ENCODE results near the gene M1AP.
"Not testable (repeated sequence)": the region's sequence is repeated elsewhere in the genome, so short reads cannot be mapped to it uniquely, and the experiment has no call there.

M1AP gene

DNA sequence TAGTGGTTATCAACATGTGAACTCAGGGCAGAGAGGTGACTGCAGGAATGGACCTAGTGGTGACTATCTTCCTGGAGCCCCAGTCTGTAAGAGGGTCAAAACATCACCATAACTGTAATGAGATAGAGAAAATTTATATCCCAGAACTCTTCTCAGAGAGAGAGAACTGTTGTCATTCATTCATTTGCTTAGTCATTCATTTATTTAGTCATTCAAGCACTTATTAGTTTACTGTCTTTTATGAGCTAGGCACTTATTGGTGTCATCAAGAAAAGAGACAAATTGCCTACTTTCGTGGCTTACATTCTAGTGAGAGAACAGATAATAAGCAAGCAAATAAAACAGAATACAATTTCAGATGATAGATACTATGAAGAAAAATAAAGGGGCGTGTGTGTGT lies 59.5 kb downstream of the M1AP start:
- no peak for DNase-seq

DNA sequence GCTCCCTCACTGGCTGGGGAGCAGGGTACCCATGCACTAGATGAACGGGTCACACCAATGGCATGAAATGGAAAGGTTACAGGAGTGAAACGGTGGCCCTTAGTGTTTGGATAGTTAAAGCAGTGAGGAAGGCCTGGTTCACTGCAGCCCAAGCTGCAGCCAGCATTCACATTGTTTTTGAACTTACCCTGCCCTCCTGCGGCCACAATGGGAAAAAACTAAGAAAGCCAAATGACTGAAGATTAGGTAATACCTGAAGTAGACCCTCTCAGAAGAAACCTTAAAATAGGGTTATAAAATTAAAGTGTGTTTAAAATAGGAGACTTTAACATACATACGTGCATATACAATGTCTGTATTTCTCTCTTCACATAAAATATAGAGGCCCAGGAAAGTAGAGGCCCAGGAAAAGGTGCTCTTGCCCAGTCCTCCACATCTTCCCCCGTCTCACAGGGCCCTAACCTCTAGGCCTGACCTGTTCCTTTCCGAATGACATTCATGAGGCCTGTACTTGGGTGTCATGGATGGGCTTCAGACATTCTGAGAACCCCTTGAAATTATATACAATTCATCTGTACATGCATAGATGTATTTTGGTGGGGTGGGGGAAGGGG lies 60.4 kb downstream of the M1AP start:
- DNase-seq, result peak; percentile 59

DNA sequence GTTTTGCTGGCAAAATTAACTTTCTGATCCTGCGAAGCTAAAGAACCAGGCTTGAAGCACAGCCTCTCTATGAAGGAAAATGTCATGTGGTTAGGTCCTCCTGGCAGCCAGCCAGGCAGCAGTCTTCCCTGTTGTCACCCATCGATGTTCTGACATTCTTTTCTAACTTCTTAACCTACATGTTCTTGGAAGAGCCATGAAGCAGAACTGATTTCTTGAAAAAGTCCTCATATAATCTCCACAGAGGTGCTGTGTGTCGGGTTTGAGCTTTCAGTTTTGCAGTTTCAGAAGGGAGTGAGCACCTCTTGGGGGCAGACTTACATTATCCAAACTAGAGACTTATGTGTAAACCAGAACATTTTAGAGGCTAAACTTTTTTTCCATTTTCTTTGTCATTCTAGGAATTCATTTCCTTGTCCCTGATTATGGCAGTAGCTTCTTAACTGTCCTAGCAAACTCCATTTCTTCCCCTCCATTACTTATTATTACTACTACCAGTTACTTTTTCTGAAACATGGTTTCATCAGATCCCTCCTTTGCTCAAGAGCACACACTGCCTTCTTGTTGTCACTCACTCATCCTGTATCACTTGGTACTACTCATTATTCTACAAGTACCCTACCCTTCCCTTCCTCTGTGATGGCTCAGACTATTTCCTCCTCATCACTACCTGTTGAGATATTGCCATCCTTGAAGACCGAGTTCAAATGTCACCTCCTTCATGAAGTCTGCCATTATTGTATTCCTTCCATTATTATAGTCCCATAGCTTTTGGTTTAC lies 62.5 kb downstream of the M1AP start:
- no peak for DNase-seq

DNA sequence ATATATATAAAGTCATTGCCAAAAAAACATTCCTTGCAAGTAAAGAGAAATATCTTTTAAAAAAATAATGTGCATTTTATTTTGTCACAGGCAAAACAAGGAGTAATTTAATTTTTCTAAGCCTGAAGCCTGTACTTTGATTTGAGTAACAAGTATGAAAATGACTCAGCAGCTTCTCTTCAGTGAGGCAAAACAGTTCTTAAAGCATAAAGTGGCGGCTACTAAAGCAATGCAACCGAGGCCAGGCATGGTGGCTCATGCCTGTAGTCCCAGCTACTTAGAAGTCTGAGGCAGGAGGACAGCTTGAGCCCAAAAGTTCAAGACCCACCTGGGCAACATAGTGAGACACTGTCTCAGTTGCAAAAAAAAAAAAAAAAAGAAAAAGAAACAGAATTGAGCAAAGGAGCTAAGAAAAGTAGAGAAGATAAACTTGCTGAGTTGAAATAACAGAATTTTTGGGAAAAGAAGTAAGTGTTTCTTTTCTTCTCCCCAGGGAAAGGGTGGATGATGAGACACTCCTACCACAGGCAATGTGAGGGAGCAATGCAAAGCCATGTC lies 64.0 kb downstream of the M1AP start:
- DNase-seq, result no peak

DNA sequence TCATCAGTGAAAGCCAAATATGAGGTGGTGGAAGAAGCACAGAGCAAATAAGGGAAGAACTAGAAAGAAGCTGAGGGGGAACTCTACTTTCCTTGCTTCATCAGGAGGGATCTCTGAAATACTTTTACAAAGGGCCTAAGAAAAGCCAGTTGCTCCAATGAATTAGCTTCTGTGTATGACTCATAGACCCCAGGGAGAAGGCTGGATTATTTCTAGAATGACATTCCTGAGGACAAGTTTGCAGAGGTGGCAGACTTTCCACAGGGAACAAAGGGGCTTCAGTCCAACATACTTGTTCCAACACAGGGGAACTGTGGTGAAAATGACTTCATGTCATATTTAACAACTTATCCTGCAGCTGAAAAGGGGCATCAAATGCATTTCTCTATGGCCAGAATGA lies 64.6 kb downstream of the M1AP start:
- DNase-seq, result no peak

DNA sequence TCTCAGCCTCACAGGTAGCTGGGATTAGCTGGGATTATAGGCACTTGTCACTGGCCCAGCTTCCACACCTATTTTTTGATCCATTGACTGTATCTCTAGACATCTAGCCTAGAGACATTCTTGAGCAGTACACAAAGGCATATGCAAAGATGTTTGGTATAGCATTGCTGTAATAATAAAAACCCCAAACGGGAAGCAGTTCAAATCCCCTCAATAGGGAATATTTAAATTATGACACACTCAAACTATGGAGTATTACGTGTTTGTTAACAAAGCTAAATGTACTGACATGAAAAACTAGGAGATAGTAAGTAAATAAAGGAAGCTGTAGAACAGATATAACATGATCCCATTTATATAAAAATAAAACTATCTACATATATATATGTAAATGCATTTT lies 65.9 kb downstream of the M1AP start:
- DNase-seq, result no peak

DNA sequence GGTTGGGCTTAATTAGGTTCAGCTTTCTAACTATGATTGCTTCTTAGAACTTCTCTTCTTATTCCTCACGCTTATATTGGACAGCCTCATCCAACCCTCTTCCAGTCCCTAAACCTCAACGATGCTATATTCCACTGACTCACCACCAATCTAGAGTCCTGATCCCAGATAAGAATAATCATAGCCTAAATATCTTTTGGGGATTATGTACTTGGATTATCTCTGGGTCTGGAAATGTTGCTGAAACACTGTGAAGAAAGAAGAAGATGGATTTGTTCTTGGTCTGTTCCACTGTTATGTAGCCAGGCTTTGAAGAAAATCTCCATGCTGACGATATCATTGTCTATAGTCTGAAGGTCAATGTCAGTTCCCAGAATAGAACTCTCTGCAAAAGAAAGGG lies 66.7 kb downstream of the M1AP start:
- no peak for DNase-seq

DNA sequence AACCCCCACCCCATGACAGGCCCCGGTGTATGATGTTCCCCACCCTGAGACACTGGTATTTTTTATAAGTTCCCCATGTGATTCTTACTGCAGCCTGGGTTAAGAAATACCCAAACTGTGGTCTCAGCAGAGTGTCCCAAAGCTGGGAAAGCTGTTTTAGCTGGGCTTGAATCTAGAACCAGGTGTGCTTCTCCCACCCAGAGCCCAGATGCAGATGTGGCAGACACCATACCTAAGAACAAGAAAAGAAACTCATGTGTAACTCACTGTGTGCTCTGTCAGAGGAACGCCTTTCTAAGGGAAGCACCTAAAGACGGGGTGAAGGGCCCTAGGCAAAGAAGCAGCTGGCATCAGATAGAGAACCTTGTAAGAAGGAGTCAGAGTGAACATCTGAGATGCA lies 69.7 kb downstream of the M1AP start:
- DNase-seq, result no peak

DNA sequence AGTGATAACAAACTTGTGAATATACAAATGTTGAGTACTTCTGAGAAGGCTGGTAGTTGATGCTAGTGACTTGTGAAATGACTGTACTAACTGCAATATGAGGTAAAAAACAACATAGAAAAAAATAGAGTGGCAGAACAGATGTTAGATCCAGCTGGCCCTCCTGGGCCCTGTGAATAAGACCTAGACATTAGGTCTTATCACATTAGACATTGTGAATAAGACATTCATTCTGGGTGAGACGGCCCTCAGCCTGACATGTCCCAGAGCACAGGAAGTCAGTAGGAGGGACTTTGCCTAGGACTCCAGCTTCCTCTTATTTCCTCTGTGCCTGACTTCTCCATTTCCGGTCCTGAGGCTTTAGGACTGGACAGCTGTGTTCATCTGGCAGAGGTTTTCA lies 70.7 kb downstream of the M1AP start:
- no peak for DNase-seq

DNA sequence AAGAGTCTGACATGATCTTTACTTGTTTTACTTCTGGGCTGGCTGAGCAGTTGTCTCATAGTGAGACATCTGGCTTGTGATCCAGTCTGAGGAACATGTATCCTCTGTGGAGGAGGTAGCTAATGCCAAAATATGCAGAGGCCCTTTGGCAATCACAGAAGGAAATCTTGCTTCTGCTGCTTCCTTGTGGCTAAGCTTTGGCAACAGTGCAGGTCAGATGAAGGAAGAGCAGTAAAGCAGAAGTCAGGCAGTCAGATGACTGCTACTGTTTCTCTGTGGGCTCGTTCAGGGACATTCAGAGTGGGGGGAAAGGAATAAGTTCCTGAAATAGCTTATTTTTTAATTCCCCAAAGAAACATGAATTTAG lies 71.3 kb downstream of the M1AP start:
- DNase-seq, result no peak

DNA sequence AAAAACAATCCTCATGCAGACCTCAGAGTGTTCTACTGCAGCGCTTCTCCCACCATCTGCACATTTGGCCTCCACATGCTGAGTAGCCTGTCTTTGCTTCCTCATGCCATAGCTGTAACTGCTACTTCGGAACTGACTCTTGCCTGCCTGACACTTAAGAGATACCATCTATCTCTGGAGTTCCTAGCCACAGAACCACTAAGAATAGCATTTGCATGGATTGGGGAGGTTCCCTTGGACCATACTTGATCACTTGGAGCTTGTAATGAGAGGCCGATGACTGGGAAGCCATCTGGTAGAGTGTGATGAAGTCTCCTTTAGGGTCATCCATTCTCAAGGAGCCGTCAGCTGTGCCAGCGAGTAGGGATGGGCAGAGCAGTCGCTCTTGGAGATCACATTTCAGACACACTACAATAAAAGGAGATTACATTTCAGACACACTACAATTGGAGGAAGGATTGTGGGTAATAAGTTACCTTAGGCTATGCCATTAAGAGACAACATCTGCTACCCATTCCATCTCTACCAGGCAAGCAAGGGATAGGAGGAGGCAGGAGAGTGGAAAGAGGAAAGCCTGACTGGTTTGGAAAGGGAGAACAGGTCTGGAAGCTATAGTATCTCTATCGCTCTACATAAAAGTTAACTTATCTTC lies 71.8 kb downstream of the M1AP start:
- DNase-seq, result no peak

DNA sequence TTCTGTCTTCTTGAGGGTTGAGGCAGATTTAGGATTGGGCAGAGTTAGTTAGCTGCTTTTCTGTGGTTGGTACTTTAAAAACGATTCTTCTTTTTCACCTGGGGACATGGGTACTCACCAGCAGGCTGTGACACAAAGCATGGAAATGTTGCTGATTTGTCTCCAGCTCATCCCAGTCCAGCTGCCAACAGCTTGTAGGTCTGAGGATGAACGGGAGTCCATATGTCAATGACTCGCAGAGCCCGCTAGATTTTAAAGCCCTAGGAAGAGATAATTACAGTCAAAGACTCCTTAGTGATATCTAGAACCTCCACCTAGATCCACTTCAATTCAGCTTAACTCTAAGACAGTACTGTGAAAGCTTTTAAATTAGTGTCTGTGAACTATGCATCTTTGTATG lies 72.8 kb downstream of the M1AP start:
- no peak for DNase-seq

DNA sequence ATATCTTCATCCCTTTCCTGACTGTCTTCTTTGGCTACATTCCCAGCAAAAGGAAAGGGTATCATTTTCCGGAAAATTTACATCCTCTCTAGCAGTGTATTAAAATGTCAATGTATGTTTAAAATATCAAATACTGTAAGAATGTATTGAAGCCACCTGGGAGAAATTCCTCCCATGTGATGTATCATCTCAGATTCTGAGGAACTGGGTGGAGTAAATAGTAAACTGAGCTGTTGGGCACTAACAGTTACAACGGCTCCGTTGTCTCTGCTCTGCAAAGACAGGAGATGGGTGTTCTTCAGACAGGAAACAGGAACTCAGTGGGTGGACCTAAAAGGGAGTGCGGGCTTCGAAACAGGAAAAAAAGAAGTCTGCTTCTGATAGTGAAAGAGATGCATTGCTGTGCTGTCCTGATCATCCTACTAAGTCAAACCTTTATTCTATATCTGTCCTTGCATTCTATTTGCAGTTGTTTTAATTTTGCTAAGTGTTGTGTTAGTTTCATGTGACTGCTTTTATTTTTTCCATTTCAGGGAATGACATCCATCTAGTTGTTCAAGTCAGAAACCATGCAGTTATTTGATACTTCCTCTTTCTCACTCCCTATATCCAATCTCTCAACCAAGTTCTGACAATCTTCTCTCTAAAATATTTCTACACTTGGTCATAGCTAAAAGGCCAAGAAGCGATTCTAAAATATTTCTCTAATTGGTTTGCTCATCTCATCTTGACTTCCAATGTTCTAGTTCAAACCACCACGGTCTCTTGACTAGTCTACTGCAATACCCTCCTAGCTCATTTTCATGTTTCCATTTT lies 74.2 kb downstream of the M1AP start:
- DNase-seq, result no peak

DNA sequence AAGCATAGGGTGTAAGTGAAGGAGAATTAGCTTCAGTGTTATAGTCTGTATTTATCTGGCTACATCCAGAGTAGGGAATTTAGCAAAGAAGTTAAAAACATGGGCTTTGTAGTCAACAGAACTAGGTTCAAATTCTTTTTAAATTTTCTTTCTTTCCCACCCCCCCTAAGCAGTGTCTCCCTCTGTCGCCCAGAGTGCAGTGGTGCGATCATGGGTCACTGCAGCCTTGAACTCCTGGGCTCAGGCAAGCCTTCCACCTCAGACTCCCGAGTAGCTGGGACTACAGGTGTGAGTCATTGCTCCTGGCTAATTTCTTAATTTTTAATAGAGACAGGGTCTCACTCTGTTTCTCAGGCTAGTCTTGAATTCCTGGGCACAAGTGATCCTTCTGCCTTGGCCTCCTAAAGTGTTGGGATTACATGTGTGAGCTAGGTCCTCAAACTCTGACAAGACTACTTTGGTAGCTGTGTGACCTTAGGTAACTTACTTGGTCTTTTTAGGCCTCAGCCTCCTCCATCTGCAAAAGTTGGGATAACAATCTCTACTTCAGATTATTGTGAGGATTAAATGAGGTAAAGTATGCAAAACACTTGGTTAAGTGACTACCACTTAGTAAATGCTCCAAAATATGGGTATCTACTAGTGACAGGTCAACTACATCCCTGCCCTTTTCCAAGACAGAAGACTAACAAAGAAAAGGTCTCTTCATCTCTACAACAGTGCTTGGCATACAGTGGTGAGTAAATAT lies 75.8 kb downstream of the M1AP start:
- DNase-seq, result no peak

DNA sequence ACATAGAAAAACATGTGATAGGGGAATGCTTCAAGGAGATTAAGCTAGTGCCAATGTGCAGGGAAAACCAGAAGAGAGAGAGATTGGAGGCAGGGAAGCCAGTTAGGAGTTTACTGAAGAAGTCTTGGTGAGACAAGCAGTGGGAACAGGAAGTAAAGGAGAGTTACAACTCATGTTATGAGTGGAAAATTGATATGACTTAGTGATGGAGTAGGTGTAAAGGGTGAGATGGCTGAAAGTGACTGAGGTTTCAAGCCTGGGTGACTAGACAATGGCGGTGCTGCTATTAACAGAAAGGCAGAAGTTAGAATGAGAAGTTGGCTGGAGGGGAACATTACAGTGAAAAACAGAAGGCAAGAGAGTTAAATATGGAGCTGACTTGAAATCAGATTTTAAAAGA lies 77.1 kb downstream of the M1AP start:
- DNase-seq, result no peak

DNA sequence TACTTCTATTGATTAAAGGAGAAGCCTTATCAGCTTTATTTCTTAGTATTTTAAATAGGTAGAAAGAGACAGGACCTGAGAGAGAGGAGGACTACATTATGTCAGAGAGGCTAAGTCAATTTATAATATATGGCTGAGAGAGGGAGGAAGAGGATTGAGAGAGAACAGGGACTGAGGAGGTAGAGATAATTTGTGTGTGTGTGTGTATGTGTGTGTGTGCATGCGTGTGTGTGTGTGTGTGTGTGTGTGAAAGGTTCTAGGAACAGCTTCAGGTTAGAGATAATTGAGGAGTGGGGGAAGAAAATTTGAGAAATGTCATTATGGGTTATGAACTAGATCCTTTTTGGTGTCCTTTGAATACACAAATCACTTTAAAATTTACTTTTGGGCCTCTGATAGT lies 78.4 kb downstream of the M1AP start:
- no peak for DNase-seq

DNA sequence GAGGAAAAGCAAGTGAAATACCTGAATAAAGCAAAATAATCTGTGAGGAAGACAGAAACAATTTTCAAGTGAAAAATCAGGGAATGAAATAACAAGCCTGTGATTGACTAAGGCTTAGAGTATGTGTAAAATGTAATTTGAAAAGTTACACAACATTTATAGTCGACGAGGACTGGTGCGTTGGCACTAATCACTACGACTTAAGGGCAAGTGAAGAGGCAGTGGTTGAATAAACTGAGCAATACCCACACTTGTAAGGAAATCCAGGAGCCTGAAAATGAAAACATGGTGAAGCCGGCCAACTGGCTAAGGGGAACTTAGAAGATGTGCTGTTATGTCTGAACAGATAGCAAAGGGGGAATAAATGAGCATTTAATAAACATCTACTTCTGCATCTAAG lies 80.2 kb downstream of the M1AP start:
- no peak for DNase-seq

DNA sequence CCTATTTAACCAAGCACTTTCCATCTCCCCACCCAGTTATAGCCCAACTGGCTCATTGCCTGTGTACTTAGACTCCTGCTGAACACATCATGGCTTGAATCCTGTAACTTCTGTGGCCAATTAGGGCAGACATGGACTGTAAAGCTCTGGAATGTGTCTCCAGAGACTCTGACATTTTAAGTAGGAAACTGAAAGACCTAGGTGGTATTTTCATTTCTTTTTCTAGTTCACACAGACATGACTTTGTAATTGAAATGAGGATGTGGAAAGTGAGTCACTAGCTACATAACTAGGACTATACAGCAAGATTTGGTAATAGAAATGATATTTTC lies 81.4 kb downstream of the M1AP start:
- no peak for DNase-seq

DNA sequence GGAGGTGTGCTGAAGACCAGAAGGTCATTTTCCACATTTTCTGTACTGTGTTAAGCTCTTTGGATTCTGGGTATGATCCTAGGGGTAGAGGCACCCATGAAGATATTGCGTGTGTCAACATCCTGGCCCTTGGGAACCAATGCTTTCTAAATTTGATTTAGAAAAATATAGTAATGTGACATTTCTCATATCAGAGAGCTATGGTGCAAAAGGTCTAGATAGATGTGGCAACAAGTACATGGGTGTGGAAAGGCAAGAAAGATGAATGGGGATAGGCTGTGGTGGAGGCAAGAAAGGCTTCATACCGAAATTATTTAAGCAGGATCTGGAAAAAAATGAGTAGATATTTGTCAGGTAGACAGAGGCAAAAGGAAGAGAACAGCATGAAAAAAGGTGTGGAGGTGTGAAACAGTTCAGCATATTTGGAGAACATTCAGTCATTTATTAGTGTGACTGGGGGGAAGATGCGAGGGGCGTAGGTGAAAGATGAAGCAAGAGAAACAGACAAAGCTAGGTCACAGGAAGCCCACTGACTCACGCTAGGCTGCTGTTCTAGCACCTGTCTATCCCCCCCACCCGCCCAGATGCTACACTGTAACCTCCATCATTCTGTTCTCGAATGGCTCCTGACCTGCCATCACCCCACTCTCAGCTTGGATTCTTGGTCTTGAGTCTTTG lies 81.9 kb downstream of the M1AP start:
- DNase-seq, result no peak

DNA sequence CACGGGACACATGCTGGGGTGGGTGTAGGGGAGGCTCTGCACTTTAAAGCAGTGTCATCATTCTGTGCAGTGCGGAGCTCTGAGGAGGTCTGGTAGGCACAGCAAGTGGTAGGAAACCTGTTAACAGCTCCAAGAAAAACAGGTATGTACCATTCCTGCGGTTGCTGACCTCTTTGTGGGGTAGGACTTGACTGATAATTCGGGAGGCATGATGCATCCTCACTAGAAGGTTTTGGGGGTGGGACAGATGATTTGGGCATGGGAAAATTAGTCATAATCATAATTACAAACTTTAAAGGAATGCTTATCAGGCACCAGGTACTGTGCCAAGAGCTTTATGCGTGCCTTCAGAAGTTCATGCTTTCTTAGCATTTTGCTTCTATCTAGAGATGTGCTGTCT lies 83.9 kb downstream of the M1AP start:
- no peak for DNase-seq

DNA sequence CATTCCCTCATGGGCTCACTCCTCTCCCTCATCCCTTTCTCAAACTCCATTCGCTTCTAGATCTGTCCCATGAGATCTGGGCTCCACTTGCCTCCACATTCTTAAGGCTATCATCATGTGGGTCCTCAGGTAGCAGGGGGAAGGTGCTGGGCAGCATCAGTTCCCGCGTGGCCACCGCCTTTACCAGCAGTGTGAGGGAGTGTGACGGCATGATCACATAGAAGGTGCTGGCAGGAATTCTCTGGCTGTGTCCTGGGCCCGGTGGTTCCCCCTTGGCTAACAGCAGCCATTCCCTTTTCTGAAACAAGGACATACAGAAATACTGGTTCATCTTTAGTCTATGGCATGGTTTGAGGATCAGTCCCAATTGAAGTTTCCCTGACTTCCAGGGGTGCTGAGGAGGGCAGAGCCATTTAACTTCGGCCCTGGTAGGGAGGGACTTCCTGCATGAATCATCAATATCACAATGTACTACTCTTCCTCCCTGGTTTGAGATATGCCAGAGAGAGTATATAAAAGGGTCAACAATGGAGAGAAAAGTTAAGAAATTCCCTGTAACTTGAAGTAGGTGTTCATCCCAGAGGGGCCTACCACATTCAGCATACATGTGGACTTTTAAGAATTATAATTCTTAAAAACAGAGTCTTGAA lies 85.9 kb downstream of the M1AP start:
- DNase-seq, result no peak

DNA sequence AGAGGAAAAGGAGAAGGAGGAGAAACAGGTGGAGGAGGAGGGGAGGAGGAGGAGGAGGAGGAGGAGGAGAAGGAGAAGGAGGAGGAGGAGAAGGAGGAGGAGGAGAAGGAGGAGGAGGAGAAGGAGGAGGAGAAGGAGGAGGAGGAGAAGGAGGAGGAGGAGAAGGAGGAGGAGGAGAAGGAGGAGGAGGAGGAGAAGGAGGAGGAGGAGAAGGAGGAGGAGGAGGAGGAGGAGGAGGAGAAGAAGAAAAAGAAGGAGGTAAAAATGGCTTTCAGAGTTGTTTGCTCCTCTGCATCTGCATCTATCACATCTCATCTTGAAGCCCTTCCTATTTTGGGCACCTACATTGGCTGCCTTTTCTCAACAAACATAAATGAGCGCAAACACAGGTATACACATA lies 87.1 kb downstream of the M1AP start:
- not testable (repeated sequence) for DNase-seq

Data from NCI-H526 treated with DMSO at 0.1 percent for 48 hours (cell line).